HG03460 (cell line): ENCODE measurements around the gene NDUFS6.

Experiments used
- ATAC-seq: cut with Tn5 transposase; IDR thresholded peaks from one replicate; pipeline ENCODE4 v1.9.1; 2021; ENCODE audit not compliant: unreplicated experiment

The NDUFS6 gene

DNA sequence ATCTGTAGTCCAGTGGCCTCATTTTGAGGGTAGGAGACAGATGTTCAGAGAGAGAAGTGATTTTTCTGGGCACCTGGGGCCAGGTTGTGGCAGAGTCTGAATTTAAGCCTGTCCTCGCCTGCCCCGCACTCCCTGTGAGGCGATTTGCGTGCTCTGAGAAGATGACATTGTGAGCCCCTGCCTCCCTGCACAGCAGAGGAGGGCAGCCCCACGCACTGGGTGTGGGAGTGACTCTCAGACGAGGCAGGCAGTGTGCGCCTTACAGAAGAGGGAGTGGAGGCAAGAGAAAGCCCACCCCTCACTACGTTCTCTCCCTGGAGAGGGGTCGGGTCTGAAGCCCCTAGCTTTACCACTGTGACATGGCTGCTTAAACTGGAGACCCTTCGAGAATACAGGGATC lies 45.8 kb downstream of the NDUFS6 start:
- ATAC-seq, result no peak

DNA sequence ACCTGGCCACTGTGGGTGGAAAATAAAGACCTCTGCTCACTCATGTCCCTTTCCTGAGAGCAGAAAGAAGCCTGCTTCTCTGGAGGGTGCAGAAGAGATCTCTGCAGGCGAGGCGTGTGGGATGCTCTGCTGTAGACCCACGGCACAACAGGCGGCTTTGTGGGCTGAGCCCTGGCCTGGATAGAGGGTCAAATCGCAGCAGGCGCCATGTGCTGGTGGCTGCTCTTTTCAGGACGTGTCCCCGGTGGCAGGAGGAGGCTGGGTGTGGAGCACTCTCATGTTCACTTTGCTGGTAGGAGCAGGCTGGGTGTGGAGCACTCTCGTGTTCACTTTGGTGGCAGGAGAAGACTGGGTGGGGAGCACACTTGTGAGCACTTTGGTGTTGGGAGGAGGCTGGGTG lies 46.4 kb downstream of the NDUFS6 start:
- ATAC-seq, result no peak

DNA sequence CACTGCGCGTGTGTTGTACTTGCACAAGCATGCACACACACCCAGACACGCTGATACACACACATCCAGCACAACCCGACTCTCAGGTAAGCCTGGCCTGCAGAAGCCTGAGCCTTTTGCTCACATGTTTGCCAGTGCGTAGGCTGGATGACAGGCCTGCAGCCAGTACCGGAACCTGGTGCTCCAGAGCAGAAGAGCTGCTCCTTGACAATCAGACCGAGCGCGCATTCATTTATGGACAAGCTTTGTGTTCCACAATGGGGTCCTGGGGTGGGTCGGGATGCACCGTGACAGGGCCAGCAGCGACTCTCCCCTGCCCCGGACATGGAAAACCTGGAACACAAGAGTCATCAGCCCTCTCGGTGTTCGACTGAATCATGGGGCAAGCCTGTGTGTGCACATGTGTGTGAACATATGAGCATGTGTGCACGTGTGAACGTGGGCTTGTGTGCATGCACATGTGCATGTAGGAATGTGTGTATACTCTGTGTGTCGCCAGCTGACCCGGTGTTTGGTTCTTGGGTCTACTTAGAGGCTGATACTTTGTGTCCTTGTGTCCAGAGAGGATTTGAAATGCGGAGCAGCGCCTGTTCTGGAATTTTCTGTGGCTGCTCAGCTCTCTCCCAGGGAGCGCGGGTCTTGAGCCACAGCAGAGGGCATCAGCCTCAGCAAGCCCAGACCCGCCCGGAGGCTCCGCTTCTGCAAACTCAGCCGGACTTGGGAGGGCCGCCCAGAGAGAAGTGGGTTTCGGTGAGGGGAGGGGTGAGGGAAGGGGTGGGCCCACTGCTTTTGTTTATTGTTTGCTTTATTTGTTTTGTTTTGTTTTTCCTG lies 49.3 kb downstream of the NDUFS6 start:
- no peak for ATAC-seq

DNA sequence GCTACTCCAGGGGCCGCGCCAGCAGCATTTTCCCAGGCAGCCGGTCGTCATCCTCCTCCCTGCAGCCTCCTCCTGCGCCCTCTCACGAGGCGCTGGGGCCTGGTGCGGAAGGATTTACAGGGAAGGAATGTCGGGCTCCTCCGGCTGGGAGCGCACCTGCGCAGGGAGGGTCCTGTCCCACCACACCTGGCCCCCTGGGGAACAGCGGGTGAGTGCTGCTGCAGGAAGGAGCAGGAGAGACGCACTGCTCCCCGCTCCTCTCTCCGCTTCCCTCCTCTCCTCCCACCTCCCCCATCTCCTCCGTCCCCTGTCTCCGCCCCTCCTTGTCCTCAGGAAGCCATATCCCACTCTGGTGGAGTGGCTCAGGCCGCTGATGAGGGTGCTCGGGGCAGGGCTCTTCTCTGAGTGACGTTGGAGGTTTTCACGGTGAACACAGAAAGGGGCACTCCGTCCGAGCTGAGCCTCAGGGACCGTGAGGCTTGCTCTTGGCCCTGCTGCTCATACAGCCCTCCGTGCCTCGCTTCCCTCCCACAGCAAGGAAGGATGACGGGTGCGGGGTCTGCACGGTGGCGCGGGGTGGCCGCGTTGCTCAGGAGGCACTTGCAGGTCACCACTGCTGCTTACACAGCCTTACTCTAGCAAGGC lies 50.2 kb downstream of the NDUFS6 start:
- ATAC-seq, result no peak

DNA sequence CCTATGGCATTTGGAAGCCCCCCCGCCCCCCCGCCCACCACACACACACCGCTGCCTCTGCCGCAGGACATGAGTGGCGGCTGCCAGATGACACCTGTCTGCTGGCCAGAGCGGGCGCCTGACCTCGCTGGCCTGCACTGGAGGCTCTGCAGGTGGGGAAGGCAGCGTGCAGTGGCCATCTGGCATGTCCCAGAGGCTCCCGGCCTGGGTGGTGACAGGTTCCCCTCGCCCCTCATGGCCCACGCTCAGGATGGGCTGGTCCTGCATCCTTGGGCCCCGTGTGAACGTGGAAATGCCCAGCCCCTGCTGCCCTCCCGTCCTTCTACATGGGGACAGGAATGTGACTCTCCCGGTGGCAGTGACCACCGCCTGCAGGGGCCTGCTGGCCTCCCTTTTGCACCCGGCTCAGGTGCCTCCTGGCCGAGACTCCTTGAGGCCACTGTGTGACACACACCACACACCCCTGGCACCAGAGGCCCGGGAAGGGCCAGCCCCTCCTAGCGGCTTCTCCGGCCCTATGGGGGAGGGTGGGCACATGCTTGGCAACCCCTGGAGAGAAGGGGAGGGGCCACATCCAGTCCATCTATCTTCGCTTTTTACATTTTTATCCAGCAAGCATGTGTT lies 51.2 kb downstream of the NDUFS6 start:
- no peak for ATAC-seq

DNA sequence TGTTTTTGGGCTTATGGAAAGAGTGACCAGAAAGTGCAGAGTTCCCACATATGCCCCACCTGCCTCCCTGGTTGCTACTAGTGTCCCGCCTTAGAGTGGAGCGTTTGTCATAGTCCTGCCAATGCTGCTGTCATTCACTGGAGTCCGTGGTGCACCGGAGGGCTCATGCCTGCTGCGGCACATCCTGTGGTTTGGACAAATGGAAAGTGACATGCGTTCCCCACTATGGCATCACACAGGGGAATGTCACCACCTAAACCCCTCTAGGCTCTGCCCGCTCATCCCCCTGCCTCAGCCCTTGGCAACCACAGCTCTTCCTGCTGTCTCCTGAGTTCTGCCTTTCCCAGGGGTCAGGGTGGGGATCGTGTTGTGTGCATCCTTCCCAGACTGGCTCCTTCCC lies 52.3 kb downstream of the NDUFS6 start:
- no peak for ATAC-seq

DNA sequence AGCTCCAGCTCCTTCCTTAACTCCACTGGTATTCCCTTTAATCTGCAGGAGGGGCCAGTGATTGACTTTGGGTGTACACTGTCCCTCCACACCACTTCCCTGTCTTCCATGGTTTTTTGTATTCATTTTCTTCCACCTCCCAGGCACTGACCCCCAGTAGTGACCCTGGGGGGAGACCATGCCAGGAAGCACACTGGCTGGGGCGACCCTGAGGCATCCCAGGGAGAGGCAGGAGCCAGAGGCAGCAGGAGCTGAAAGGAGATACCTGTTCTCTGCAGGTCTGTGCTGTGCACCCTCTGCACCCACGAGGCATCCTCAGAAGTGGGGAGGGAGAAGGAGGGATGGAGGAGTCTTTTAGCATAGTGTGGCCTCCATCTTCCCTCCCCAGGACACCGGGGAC lies 53.9 kb downstream of the NDUFS6 start:
- ATAC-seq, result no peak

DNA sequence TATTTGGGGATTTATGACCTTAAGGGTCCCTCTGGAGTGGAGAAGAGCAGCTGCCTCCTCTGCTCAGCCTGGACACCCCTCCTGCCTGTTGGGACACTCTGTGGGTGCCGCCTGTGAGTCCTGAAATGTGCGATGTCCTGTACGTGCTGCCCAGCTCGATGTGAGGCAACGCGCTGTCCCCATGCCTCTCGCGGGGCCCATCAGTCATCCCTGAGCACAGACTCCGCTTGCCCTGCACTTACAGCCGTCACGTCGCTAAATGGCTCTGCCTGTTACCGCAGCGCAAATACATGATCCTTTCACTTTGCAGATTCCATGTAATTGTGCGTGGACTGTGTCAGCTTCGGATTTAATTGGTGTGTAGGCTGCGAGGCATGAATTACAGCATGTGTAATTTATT lies 54.4 kb downstream of the NDUFS6 start:
- ATAC-seq, result no peak

DNA sequence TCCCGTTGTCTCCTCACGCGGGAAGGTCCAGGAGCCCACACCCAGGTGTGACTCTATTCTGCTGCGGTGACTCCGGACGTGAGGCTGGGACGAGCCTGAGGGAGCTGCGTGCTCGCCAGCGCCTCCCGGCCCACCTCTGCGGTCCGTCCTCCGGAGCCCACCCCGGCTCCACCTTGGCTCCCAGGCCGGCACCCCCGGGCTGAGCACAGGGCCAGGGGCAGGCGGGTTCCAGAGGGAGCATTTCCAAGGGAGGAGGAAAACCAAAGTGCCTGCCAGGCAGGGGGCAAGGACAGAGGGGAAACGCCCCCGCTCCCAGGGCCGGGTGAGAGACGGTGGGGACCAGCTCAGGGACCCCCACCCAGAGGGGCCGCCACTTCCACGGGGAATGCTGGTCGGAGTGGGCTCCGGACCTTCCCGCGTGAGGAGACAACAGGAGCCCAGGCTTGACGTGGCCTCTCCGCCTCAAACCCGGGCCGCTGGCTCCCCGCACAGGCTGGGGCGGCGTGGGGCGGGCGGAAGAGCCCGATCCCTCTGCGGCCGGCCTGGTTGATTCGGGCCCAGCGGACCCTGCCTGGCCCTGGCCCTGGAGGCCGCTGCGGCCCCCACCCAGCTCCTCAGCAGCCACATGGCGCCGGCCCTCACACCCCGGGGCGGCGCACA lies 55.5 kb downstream of the NDUFS6 start:
- no peak for ATAC-seq

DNA sequence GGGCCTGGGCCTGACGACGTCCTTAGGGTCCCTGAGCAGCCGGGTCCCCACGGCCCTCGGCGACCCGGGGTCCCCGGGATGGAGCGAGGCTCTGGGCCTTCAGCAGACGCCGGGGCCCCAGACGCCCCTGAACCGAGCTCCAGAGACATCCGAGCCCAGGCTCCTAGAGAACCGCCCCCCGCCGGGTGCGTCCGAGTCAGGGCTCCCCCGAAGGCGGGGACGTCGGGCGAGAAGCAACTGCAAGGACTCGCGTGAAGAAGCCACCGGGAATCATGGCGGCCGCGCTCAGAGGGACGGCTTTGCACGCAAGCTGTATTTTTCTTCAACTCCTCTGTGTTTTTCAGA lies 56.0 kb downstream of the NDUFS6 start:
- ATAC-seq, result no peak

DNA sequence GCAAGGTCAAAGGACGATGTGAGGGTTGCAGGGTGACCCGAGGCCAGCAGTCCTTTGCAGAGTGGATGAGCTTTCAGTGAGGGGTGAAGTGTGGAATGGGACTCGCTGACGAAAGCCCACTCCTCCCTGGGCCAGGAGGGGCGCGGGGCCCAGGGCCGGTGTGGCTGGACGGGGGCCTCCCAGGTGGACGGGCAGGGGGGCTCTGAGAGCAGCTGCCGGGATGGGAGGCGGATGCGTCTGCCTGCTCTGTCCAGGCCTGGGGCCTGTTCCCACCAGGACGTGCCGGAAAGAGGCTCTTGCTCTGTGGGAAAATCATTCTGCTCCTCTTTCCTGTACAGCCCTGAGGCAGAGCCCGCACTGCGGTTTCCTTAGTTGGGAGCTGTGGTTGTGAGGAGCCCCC lies 57.2 kb downstream of the NDUFS6 start:
- ATAC-seq, result no peak

DNA sequence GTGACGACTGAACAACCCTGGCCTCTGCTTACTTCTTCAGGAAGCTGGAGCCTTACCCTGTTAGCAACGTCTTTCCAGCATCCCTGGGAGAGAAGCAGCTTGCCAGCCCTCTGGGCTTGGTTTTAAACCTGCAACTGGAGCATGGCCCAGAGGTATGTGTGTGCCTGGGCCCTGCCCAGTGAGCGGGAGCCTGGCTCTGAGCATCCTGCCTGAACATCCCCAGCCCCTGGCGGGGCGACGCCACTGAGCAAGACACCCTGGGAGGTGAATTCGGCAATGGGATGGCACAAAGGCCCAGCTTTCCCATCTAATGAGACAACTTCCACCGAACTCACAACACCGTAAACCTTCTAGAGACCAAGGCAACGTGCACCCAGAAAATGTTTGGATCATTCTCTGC lies 57.9 kb downstream of the NDUFS6 start:
- no peak for ATAC-seq

DNA sequence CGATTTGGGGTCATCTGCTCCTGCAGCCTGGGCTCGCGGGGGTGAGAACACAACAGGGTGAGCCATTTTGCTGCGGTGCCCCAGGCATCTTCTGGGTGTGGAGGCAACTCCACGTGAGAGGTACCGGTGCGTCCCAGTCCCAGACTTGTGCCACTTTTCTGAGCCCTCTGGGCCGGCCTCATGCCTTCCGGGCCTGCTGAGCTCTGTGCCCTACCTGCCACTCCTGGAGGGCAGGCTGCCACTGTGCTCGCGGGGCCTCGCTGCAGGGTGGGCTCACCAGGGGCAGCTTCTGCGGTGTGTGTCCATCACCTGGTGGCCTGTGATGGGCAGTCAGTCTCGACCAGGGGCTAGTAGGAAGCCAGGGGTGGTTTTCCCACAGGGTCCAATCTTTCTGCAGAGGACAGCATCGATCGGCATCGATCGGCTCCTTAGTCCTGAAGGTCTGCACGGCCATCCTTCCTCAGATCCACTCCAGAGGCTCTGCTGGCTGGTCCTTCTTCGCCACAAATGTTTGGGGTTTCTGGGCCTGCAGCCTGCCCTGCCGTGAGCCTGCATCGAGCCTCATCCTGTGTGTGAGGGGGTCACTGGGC lies 58.9 kb downstream of the NDUFS6 start:
- ATAC-seq, result no peak

DNA sequence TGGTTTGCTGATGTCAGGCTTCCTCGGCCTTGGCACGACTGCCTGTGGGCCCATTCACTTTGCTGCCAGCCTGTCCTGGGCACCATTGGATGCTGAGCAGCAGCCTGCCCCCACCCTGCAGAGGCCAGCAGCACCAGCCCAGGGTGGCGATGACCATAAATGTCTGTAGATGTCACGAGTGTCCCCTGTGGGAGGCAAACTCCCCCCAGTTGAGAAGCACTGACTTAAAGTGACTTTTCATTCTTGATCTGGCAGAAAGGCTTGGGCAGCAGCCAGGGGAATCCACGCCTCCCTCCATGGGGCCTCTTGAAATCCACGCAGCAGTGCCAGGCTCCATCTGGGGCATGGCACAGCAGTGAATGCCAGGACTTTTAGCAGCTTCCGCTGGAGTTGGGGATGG lies 59.7 kb downstream of the NDUFS6 start:
- no peak for ATAC-seq

DNA sequence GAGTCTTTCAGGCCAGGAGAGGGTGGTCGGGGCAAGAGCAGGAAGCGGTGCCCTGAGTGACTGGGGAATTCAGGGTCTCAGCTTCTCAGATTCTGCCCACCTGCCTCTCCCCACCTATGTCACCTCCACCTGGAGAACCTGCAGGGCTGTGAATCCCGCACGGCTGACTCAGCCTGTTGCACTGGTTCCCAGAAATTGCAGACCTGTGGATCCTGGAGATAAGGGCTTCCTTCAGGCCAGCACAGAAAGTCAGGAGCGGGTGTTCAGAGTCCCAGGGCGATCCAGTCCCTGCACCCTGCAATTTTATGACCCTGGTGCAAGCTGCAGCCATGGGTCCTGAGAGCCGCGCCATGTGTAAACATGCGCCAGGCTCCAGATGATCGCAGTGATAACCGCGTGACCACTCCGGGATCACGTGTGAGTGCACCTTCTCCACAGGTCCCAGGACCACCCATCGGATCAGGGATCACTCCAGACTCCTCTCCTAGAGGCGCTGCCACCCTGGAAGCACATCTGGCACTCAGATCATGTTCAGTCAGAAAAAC lies 63.8 kb downstream of the NDUFS6 start:
- ATAC-seq, result no peak

DNA sequence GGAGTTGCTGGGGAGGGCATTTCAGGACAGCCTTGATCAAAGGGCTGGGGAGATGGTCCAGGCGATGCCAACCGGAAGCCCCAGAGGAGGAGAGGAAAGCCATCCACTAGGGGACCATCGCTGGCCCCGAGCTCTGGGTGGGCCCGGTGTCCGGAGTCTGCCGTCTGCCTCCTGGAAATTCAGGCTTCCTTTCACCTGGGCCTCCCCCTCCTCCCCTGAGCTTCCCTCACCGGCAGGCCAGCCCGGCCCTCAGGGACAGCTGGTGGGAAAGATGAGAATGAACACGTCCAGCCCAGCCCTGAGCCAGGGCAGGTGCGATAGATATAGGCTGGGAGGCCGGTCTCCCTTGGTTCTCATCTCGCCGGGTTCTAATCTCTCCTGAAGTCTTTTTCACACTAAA lies 64.3 kb downstream of the NDUFS6 start:
- ATAC-seq, result no peak
